Measurements from ENCODE around the gene EXD3. TPM values are rescaled to one million over a fixed set of nuclear protein-coding genes. Genes with fewer than 3 reads are reported as not detected.

Gene EXD3
- total and polyA plus RNA-seq, 4 donors: 8.6 to 30.5 (median 19.5) TPM

DNA sequence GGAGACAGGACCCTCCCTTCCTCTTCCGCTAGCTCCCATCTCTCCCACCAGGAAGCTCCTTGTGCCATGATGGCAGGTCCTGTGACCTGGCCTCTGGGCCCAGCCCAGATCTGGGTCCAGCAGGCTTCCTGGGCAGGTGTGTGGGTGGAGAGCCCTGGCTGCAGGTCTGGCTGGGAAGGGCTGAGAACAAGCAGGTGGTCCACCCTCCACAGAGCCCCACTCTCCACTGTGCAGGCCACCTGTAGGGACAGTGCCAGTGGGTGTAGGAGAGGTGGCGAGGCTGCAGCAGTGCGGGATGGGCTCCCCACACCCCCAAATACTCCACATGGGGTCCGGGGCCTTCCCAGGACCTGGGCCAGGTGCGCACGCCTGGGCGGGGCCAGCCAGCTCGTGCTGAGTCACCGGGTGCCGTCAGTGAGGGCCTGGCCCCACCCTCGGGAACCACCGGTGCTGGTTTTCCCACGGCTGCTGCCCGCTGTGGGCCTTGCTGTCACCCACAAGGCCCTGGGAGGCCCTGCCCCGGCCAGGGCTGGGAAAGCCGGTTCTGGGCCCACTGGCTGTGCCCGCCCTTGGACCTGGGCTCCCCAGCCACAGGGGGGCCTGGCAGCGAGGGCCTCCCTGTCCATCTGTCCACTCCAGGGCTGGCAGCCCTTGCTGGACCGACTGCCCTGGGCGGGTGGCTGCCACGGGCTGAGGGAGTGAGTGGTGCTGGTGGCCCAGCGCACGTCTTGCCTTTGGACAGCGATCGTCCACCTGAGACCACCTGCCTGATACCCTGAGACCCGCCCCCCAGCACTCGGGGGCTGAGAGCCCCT is 111.6 kb downstream of the EXD3 start:
- H3K4me3 ChIP-seq: no peak overlapping the region
- ATAC-seq (ENCODE audit: insufficient read depth, low FRiP score): no peak
- peaks cover 0 to 3% (median 0%) of the 10 kb centered on the region in 3 donors for H3K27me3 ChIP-seq (ENCODE audit: control insufficient read depth in 3 of 3, insufficient read depth in 3 of 3, low read length in 2 of 3)
- H3K4me1 ChIP-seq (ENCODE audit: control insufficient read depth in 5 of 5, insufficient read depth in 5 of 5, low read length in 5 of 5): peaks cover 0 to 24% (median 19%) of the 10 kb centered on the region in 5 donors
- H3K27ac ChIP-seq (ENCODE audit: low read depth in 1 of 2, low read length in 1 of 2): no peak overlapping the region
- TF ChIP-seq, protein P1, sequence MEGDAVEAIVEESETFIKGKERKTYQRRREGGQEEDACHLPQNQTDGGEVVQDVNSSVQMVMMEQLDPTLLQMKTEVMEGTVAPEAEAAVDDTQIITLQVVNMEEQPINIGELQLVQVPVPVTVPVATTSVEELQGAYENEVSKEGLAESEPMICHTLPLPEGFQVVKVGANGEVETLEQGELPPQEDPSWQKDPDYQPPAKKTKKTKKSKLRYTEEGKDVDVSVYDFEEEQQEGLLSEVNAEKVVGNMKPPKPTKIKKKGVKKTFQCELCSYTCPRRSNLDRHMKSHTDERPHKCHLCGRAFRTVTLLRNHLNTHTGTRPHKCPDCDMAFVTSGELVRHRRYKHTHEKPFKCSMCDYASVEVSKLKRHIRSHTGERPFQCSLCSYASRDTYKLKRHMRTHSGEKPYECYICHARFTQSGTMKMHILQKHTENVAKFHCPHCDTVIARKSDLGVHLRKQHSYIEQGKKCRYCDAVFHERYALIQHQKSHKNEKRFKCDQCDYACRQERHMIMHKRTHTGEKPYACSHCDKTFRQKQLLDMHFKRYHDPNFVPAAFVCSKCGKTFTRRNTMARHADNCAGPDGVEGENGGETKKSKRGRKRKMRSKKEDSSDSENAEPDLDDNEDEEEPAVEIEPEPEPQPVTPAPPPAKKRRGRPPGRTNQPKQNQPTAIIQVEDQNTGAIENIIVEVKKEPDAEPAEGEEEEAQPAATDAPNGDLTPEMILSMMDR (IDR thresholded peaks at IDR 0.05; ENCODE audit: control extremely low read depth, extremely low read depth): no peak
- no peaks in the 10 kb centered on the region for H3K9me3 ChIP-seq (ENCODE audit: control insufficient read depth in 4 of 4, insufficient read depth in 3 of 4, low read length in 3 of 4)
- H3K9ac ChIP-seq (ENCODE audit: insufficient read depth in 1 of 2, low read length in 2 of 2): no peak overlapping the region
- H3K36me3 ChIP-seq (ENCODE audit: control insufficient read depth in 4 of 4, insufficient read depth in 4 of 4, low read length in 4 of 4): no peaks in the 10 kb centered on the region
- WGBS, 2 donors: 70 to 84% methylated on average over 23 to 27 of the region's 27 CpGs
- DNase-seq: no peak

DNA sequence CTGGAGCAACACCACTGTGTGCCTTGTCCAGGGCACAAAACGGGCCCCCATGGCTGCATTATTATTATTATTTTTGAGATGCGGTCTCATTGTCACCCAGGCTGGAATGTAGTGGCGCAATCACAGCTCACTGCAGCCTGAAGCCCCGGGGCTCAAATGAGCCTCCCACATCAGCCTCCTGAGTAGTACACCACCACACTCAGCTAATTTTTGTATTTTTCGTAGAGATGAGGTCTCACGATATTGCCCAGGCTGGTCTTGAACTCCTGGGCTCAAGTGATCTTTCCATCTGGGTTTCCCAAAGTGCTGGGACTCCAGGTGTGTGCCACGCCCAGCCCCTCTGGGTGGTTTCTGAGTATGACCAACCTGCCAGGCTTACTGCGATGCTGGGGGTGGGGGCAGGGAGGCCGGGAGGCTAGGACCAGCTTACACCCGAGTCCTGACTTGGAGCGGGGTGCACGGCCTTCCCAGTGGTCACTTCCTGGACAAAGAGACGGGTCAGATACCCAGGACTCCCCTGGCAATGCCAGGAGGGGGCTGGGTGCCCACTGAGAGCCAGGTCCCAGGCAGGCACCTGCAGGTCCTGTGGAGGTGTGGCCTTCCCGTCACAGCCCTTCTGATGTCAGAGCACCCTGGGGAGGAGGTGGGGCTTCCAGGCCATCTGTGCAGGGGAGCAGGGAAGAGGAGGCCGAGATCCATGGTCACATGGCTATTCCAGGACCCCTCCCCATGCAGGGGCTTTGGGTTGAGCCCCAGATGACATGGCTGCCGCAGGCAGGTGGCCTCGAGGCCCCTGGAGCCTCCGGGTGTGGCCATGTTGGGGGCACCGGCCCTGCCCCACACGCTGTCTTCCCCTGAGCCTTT is 112.5 kb downstream of the EXD3 start:
- Histone ChIP-seq H3K9me3 (ENCODE audit: control insufficient read depth in 4 of 4, insufficient read depth in 3 of 4, low read length in 3 of 4) (no peaks in the 10 kb centered on the region), H3K36me3 (ENCODE audit: control insufficient read depth in 4 of 4, insufficient read depth in 4 of 4, low read length in 4 of 4) (no peaks in the 10 kb centered on the region), H3K27me3 (ENCODE audit: control insufficient read depth in 3 of 3, insufficient read depth in 3 of 3, low read length in 2 of 3) (peaks cover 0 to 3% (median 0%) of the 10 kb centered on the region in 3 donors), H3K9ac (ENCODE audit: insufficient read depth in 1 of 2, low read length in 2 of 2) (no peak overlapping the region), H3K4me1 (ENCODE audit: control insufficient read depth in 5 of 5, insufficient read depth in 5 of 5, low read length in 5 of 5) (peaks cover 0 to 30% (median 19%) of the 10 kb centered on the region in 5 donors), H3K27ac (ENCODE audit: low read depth in 1 of 2, low read length in 1 of 2) (no peak overlapping the region), H3K4me3 (no peak overlapping the region)
- ATAC-seq (ENCODE audit: insufficient read depth, low FRiP score) (no peak), DNase-seq (no peak)
- 81 to 85% methylated on average over 20 of the region's 20 CpGs for WGBS, 2 donors
- TF ChIP-seq, protein P1 (IDR thresholded peaks at IDR 0.05; ENCODE audit: control extremely low read depth, extremely low read depth): no peak

DNA sequence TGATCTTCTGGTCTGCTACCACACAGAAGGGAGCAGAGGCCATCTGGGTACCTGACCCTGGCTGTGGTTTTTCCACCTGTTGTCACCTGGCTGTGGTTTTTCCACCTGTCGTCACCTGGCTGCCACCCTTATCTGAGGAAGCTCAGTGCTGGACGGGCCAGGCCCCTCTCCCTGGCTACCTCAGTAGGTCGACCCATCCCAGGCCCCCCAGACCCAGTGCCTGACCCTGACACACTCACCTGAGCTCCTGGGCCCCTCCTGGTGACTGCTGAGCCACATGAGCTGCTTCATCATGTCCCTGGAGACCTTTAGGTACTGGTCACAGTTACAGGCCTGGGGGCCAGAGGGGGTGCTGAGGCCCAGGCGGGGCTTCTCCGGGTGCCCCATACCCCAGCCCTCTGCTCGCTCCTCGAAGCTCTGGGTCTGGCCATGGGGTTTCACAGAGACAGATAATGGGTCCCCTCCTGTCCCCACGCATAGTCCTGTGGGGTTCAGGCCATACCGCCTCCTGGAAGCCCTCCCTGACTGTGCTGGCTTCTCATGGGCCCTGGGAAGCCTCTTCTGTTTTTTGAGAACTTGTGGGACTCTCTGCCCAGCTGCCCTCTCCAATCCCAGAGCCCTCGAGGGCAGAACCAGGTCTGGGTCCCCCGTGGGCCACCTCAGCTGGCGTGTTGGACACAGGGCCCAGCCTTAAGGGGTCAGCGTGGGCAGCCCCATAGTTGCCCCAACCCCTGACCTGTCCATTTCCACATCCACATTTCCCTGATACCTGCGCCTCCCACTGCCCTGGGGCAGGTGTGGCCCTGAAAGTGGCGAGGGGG is 113.4 kb downstream of the EXD3 start:
- TF ChIP-seq, protein P1 (IDR thresholded peaks at IDR 0.05; ENCODE audit: control extremely low read depth, extremely low read depth): no peak
- H3K9ac ChIP-seq (ENCODE audit: insufficient read depth in 1 of 2, low read length in 2 of 2): no peak overlapping the region
- peaks cover 0 to 3% (median 0%) of the 10 kb centered on the region in 3 donors for H3K27me3 ChIP-seq (ENCODE audit: control insufficient read depth in 3 of 3, insufficient read depth in 3 of 3, low read length in 2 of 3)
- H3K4me3 ChIP-seq: no peak overlapping the region
- peaks cover 0 to 33% (median 17%) of the 10 kb centered on the region in 5 donors for H3K4me1 ChIP-seq (ENCODE audit: control insufficient read depth in 5 of 5, insufficient read depth in 5 of 5, low read length in 5 of 5)
- no peak overlapping the region for H3K27ac ChIP-seq (ENCODE audit: low read depth in 1 of 2, low read length in 1 of 2)
- 88 to 94% methylated on average over 15 of the region's 15 CpGs for WGBS, 2 donors
- ATAC-seq (ENCODE audit: insufficient read depth, low FRiP score) (no peak), DNase-seq (no peak)
- no peaks in the 10 kb centered on the region for H3K9me3 ChIP-seq (ENCODE audit: control insufficient read depth in 4 of 4, insufficient read depth in 3 of 4, low read length in 3 of 4)
- H3K36me3 ChIP-seq (ENCODE audit: control insufficient read depth in 4 of 4, insufficient read depth in 4 of 4, low read length in 4 of 4): no peaks in the 10 kb centered on the region

All from lung (tissue), 12 donors.